HEK293 (cell line): ENCODE results near the gene NFAT5.

Experiments
- CTCF ChIA-PET: fragments of 350-600 bp; formaldehyde crosslinking; extraction: SDS; loops from one replicate; lab custom pipeline; 2021; ENCODE audit warnings: antibody characterized with exemption; lab: Yijun Ruan, JAX
- POLR2A ChIA-PET: fragments of 300-600 bp; formaldehyde crosslinking; extraction: SDS; loops from one replicate; lab custom pipeline; 2020; ENCODE audit warnings: antibody characterized with exemption, inconsistent platforms; lab: Yijun Ruan, JAX
- H3K27ac ChIP-seq: fragments of 200-500 bp; sonication (Bioruptor generic); 2 replicates; pipeline ENCODE4 v1.5.1; 2014; ENCODE audit warnings: low read depth, low read length, control low read depth, inconsistent platforms; ENCODE audit errors: extremely low read depth
- H3K36me3 ChIP-seq, 2 experiments: fragments of 200-500 bp in 1 of 2; sonication (Bioruptor generic) in 1 of 2; 1 replicate in 1 of 2; 2 replicates in 1 of 2; pipeline ENCODE4 v1.5.1; 2014 to 2017; ENCODE audit warnings: inconsistent platforms in 2 of 2, low read length in 2 of 2; ENCODE audit not compliant: control insufficient read depth in 2 of 2, insufficient read depth in 1 of 2
- H3K4me1 ChIP-seq: fragments of 200-500 bp; sonication (Bioruptor generic); 2 replicates; pipeline ENCODE4 v1.5.1; 2014; ENCODE audit warnings: mild to moderate bottlenecking, low read length, inconsistent platforms; ENCODE audit not compliant: control insufficient read depth, insufficient read depth
- H3K4me3 ChIP-seq: 2 replicates; pipeline ENCODE4 v1.5.1; 2011; ENCODE audit warnings: low read depth, mild to moderate bottlenecking, control low read depth, low read length, moderate library complexity
- H3K9me3 ChIP-seq: fragments of 200-500 bp; sonication (Bioruptor generic); 2 replicates; pipeline ENCODE4 v1.5.1; 2014; ENCODE audit warnings: low read depth, low read length, inconsistent platforms; ENCODE audit not compliant: control insufficient read depth, insufficient read depth
- GLI2 ChIP-seq: fragments of 450-650 bp; formaldehyde crosslinking; IDR thresholded peaks from 2 replicates; pipeline ENCODE4; 2017; ENCODE audit warnings: missing biosample characterization, missing genetic modification characterization, low read depth, borderline replicate concordance
- GLI4 ChIP-seq: fragments of 450-650 bp; formaldehyde crosslinking; IDR thresholded peaks from 2 replicates; pipeline ENCODE4 v1.5.1; 2016; ENCODE audit warnings: missing biosample characterization, missing genetic modification characterization
- OVOL3 ChIP-seq: fragments of 450-650 bp; formaldehyde crosslinking; IDR thresholded peaks from 2 replicates; pipeline ENCODE4 v1.5.1; 2016; ENCODE audit warnings: missing biosample characterization, missing genetic modification characterization
- SCRT1 ChIP-seq: fragments of 450-650 bp; formaldehyde crosslinking; IDR thresholded peaks from 2 replicates; pipeline ENCODE4 v1.5.1; 2016; ENCODE audit warnings: missing biosample characterization, missing genetic modification characterization, borderline replicate concordance
- TRIM28 ChIP-seq: IDR thresholded peaks from 2 replicates; pipeline ENCODE4 v1.6.1; 2011; ENCODE audit warnings: low read length, control low read depth, borderline replicate concordance
- YY1 ChIP-seq: fragments of 450-650 bp; formaldehyde crosslinking; IDR thresholded peaks from 2 replicates; pipeline ENCODE4 v1.5.1; 2018; ENCODE audit warnings: missing biosample characterization, missing genetic modification characterization
- ZBTB17 ChIP-seq: fragments of 450-650 bp; formaldehyde crosslinking; IDR thresholded peaks from 2 replicates; pipeline ENCODE4 v1.5.1; 2016; ENCODE audit warnings: missing biosample characterization, missing genetic modification characterization
- ZBTB20 ChIP-seq: fragments of 450-650 bp; formaldehyde crosslinking; IDR thresholded peaks from 2 replicates; pipeline ENCODE4 v1.5.1; 2016; ENCODE audit warnings: missing biosample characterization, missing genetic modification characterization
- ZNF10 ChIP-seq: fragments of 450-650 bp; formaldehyde crosslinking; IDR thresholded peaks from 2 replicates; pipeline ENCODE4 v1.5.1; 2017; ENCODE audit warnings: missing biosample characterization, missing genetic modification characterization
- ZNF16 ChIP-seq: fragments of 450-650 bp; formaldehyde crosslinking; IDR thresholded peaks from 2 replicates; pipeline ENCODE4 v1.5.1; 2016; ENCODE audit warnings: low read depth, missing biosample characterization, missing genetic modification characterization
- ZNF223 ChIP-seq: fragments of 450-650 bp; formaldehyde crosslinking; IDR thresholded peaks from 2 replicates; pipeline ENCODE4 v1.5.1; 2016; ENCODE audit warnings: missing biosample characterization, missing genetic modification characterization
- ZNF366 ChIP-seq: fragments of 450-650 bp; formaldehyde crosslinking; conservative IDR thresholded peaks from 2 replicates; pipeline ENCODE4 v1.5.1; 2016; ENCODE audit warnings: missing biosample characterization, missing genetic modification characterization
- ZNF48 ChIP-seq: fragments of 450-650 bp; formaldehyde crosslinking; IDR thresholded peaks from 2 replicates; pipeline ENCODE4 v1.5.1; 2016; ENCODE audit warnings: missing biosample characterization, missing genetic modification characterization
- ZNF514 ChIP-seq: fragments of 450-650 bp; formaldehyde crosslinking; IDR thresholded peaks from 2 replicates; pipeline ENCODE4 v1.5.1; 2016; ENCODE audit warnings: missing biosample characterization, missing genetic modification characterization
- ZNF596 ChIP-seq: fragments of 450-650 bp; IDR thresholded peaks from 2 replicates; pipeline ENCODE4 v1.5.0; 2018; ENCODE audit warnings: missing biosample characterization, mild to moderate bottlenecking, missing genetic modification characterization, moderate library complexity
- ZNF600 ChIP-seq: fragments of 450-650 bp; formaldehyde crosslinking; IDR thresholded peaks from 2 replicates; pipeline ENCODE4 v1.5.1; 2016; ENCODE audit warnings: missing biosample characterization, missing genetic modification characterization
- ZNF664 ChIP-seq: fragments of 450-650 bp; formaldehyde crosslinking; IDR thresholded peaks from 2 replicates; pipeline ENCODE4 v1.5.1; 2016; ENCODE audit warnings: missing biosample characterization, missing genetic modification characterization
- ZNF747 ChIP-seq: fragments of 450-650 bp; formaldehyde crosslinking; IDR thresholded peaks from 2 replicates; pipeline ENCODE4 v1.5.1; 2016; ENCODE audit warnings: missing biosample characterization, missing genetic modification characterization
- ZXDB ChIP-seq: fragments of 450-650 bp; formaldehyde crosslinking; IDR thresholded peaks from 2 replicates; pipeline ENCODE4 v1.5.1; 2016; ENCODE audit warnings: missing biosample characterization, missing genetic modification characterization
- TF ChIP-seq, protein P1 (sequence below): fragments of 450-650 bp; formaldehyde crosslinking; IDR thresholded peaks from 2 replicates; pipeline ENCODE4 v1.5.1; 2016; ENCODE audit warnings: missing biosample characterization, missing genetic modification characterization
- TF ChIP-seq, protein P2 (sequence below): fragments of 450-650 bp; formaldehyde crosslinking; IDR thresholded peaks from 2 replicates; pipeline ENCODE4 v1.5.1; 2016; ENCODE audit warnings: missing biosample characterization, missing genetic modification characterization
- TF ChIP-seq, protein P3 (sequence below): fragments of 450-650 bp; formaldehyde crosslinking; IDR thresholded peaks from 2 replicates; pipeline ENCODE4 v1.5.1; 2016; ENCODE audit warnings: missing biosample characterization, missing genetic modification characterization, low read depth

Gene NFAT5

GRCh38 chr16:69535123-69536050, 30.4 kb upstream of the NFAT5 start:
- CTCF ChIA-PET = interaction anchor here (0.7 kb wide), 1 partner anchor 23 kb away, joined by 3 read pairs; no protein-coding TSS in a partner anchor
- no peak overlapping the region for H3K4me3 ChIP-seq
- H3K27ac ChIP-seq = no peak overlapping the region

DNA sequence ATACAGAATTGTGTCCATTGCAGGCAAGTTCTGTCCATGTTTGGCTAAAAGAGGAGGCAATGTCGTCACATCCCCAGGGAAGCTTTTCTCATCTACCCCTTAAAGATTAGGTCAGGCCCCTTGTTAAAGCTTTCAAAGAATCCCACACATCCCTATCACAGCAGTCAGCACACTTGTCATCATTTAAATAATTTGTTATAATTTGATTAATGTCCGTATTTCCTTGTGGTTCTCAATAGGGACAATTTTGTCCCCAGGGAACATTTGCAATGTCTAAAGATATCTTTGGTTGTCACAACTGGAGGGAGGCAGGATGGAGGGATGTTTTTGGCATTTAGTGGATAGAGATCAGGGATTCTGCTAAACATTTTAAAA, 28.1 kb upstream of the NFAT5 start:
- Histone ChIP-seq H3K36me3 (no peaks in the 10 kb centered on the region), H3K4me3 (no peak overlapping the region), H3K4me1 (no peaks in the 10 kb centered on the region), H3K27ac (no peak overlapping the region), H3K9me3 (no peaks in the 10 kb centered on the region)
- TF ChIP-seq ZNF16 (tag by site-specific recombination) (no peak), ZNF514 (no peak), GLI4 (tag by site-specific recombination) (no peak), ZNF664 (tag by site-specific recombination) (no peak), SCRT1 (tag by site-specific recombination) (no peak), ZNF747 (tag by site-specific recombination) (no peak), ZBTB17 (tag by site-specific recombination) (no peak), TRIM28 (no peak), ZNF48 (tag by site-specific recombination) (no peak), ZNF10 (tag by site-specific recombination) (no peak)
- TF ChIP-seq, protein P1, sequence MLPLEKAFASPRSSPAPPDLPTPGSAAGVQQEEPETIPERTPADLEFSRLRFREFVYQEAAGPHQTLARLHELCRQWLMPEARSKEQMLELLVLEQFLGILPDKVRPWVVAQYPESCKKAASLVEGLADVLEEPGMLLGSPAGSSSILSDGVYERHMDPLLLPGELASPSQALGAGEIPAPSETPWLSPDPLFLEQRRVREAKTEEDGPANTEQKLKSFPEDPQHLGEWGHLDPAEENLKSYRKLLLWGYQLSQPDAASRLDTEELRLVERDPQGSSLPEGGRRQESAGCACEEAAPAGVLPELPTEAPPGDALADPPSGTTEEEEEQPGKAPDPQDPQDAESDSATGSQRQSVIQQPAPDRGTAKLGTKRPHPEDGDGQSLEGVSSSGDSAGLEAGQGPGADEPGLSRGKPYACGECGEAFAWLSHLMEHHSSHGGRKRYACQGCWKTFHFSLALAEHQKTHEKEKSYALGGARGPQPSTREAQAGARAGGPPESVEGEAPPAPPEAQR (tag by site-specific recombination) = no peak
- TF ChIP-seq, protein P2, sequence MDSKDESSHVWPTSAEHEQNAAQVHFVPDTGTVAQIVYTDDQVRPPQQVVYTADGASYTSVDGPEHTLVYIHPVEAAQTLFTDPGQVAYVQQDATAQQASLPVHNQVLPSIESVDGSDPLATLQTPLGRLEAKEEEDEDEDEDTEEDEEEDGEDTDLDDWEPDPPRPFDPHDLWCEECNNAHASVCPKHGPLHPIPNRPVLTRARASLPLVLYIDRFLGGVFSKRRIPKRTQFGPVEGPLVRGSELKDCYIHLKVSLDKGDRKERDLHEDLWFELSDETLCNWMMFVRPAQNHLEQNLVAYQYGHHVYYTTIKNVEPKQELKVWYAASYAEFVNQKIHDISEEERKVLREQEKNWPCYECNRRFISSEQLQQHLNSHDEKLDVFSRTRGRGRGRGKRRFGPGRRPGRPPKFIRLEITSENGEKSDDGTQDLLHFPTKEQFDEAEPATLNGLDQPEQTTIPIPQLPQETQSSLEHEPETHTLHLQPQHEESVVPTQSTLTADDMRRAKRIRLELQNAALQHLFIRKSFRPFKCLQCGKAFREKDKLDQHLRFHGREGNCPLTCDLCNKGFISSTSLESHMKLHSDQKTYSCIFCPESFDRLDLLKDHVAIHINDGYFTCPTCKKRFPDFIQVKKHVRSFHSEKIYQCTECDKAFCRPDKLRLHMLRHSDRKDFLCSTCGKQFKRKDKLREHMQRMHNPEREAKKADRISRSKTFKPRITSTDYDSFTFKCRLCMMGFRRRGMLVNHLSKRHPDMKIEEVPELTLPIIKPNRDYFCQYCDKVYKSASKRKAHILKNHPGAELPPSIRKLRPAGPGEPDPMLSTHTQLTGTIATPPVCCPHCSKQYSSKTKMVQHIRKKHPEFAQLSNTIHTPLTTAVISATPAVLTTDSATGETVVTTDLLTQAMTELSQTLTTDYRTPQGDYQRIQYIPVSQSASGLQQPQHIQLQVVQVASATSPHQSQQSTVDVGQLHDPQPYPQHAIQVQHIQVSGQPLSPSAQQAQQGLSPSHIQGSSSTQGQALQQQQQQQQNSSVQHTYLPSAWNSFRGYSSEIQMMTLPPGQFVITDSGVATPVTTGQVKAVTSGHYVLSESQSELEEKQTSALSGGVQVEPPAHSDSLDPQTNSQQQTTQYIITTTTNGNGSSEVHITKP (tag by site-specific recombination) = no peak
- ChIA-PET POLR2A (interaction anchor here (0.7 kb wide), 1 partner anchor 25 kb away, joined by 4 read pairs; no protein-coding TSS in a partner anchor), CTCF (interaction anchor here (1.1 kb wide), 1 partner anchor 43 kb away, joined by 3 read pairs; no protein-coding TSS in a partner anchor)

More at GRCh38 chr16:69535123-69536050, 30.4 kb upstream of the NFAT5 start:
- TF ChIP-seq GLI2 (tag by site-specific recombination) (no peak), OVOL3 (tag by site-specific recombination) (no peak), ZNF366 (tag by site-specific recombination) (peak; percentile 56), ZNF600 (tag by site-specific recombination) (0 out of 2 replicates have a peak, but pooled peaks have one; percentile 32), YY1 (tag by site-specific recombination) (no peak), ZNF596 (tag by site-specific recombination) (no peak), ZXDB (tag by site-specific recombination) (no peak), ZBTB20 (tag by site-specific recombination) (peak; percentile 40; the same call in 1 of the 2 replicates), ZNF223 (no peak)
- TF ChIP-seq, protein P3, sequence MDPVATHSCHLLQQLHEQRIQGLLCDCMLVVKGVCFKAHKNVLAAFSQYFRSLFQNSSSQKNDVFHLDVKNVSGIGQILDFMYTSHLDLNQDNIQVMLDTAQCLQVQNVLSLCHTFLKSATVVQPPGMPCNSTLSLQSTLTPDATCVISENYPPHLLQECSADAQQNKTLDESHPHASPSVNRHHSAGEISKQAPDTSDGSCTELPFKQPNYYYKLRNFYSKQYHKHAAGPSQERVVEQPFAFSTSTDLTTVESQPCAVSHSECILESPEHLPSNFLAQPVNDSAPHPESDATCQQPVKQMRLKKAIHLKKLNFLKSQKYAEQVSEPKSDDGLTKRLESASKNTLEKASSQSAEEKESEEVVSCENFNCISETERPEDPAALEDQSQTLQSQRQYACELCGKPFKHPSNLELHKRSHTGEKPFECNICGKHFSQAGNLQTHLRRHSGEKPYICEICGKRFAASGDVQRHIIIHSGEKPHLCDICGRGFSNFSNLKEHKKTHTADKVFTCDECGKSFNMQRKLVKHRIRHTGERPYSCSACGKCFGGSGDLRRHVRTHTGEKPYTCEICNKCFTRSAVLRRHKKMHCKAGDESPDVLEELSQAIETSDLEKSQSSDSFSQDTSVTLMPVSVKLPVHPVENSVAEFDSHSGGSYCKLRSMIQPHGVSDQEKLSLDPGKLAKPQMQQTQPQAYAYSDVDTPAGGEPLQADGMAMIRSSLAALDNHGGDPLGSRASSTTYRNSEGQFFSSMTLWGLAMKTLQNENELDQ = no peak
- Histone ChIP-seq H3K9me3 (no peaks in the 10 kb centered on the region), H3K4me1 (no peaks in the 10 kb centered on the region; the same call in 1 of the 2 replicates), H3K36me3 (no peaks in the 10 kb centered on the region)
- POLR2A ChIA-PET = no interaction called here
